Activated naive CD8-positive, alpha-beta T cell treated with anti-CD3 and anti-CD28 coated beads for 36 hours (primary cell): ENCODE measurements around the gene IL3. TPM values are rescaled to one million over a fixed set of nuclear protein-coding genes. Genes with fewer than 3 reads are reported as not detected.

Experiments used
- DNase-seq: peaks from one replicate; pipeline ENCODE4 v3.0.0; 2021
- H3K27ac Mint-ChIP-seq: one replicate; pipeline ENCODE4 v1.8.0; 2022; ENCODE audit warnings: mild to moderate bottlenecking, moderate library complexity, mixed read lengths
- H3K27me3 Mint-ChIP-seq: one replicate; pipeline ENCODE4 v1.8.0; 2022; ENCODE audit warnings: mild to moderate bottlenecking, mixed read lengths
- H3K36me3 Mint-ChIP-seq: one replicate; pipeline ENCODE4 v1.8.0; 2021; ENCODE audit warnings: mild to moderate bottlenecking, mixed read lengths
- H3K4me1 Mint-ChIP-seq: one replicate; pipeline ENCODE4 v1.8.0; 2021; ENCODE audit warnings: mixed read lengths
- H3K4me3 Mint-ChIP-seq: one replicate; pipeline ENCODE4 v1.8.0; 2022; ENCODE audit warnings: mild to moderate bottlenecking, moderate library complexity, mixed read lengths
- H3K9me3 Mint-ChIP-seq: one replicate; pipeline ENCODE4 v1.8.0; 2022; ENCODE audit warnings: mixed read lengths
- total RNA-seq, 2 experiments: library from RNA; stranded (reverse); gene quantifications; one replicate each; pipeline ENCODE4 v1.2.3, GENCODE V29; 2021

The IL3 gene
- total RNA-seq, 2 experiments from 2014 or later: 0.20 to 0.49 TPM

DNA sequence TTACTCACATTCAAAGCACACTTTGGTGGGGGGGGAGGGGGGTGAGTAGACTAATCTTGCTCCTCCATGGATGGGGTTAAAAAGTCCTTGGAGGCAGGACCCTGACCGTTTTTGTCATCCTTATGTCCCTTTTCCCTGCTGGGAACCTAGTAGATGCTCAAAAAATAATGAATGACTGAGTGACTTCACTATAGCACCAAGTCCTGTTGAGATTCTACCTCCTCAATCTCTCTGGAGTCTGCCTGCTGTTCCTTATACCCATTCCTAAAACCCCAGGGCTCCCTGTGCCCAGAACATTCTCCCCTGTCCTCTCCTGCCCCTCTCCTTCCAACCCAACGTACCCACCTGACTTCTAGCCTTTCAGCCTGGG lies 10.9 kb downstream of the IL3 start:
- Mint-ChIP-seq H3K4me1 (peaks cover 42% of the 10 kb centered on the region), H3K27ac (peak overlapping the region; percentile 76), H3K4me3 (no peak overlapping the region), H3K36me3 (peaks cover 18% of the 10 kb centered on the region), H3K27me3 (no peaks in the 10 kb centered on the region), H3K9me3 (no peaks in the 10 kb centered on the region)
- DNase-seq: no peak

DNA sequence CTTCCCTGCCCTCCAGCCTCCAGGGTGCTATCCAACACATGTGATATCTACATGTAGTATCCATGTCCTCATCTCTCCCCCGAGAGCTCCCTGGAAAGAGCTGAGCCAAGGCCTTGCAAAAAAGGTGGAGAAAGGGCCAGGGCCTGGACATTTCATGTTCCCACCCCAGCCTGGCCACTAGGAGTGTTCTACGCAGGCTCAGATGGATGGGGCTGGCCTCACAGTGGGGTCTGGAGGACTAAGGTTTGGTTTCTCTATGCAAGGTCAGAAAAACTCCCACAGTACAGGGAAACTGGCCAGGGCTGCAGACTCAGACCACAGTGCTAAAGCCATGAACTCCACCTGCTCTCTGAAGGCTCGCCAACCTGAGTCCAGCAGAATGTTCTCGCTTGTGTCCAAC lies 11.6 kb downstream of the IL3 start:
- Mint-ChIP-seq H3K4me3 (no peak overlapping the region), H3K27ac (no peak overlapping the region), H3K9me3 (no peaks in the 10 kb centered on the region), H3K27me3 (no peaks in the 10 kb centered on the region), H3K4me1 (peaks cover 45% of the 10 kb centered on the region), H3K36me3 (peaks cover 18% of the 10 kb centered on the region)
- no peak for DNase-seq

DNA sequence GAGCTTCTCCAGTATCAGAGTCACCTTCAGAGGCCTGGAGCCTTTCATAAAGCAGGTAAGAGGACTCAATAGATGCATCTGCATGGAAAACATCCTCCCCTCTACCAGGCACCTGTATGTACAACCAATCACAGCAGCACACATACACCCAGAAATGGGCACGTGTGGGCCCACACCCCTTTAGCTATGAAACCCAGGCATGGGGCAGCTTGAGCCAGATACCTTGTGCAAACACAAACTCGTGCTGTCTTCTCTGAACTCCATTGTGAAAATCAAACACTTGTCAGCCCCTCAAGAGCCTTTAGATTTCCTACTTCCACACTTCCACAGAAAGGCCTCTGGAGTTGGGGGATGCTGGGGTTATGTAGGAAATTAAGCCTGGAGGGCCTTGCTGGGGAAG lies 12.1 kb downstream of the IL3 start:
- H3K27me3 Mint-ChIP-seq: no peaks in the 10 kb centered on the region
- H3K4me1 Mint-ChIP-seq: peaks cover 49% of the 10 kb centered on the region
- no peaks in the 10 kb centered on the region for H3K9me3 Mint-ChIP-seq
- no peak for DNase-seq
- H3K27ac Mint-ChIP-seq: no peak overlapping the region
- H3K4me3 Mint-ChIP-seq: no peak overlapping the region
- peaks cover 18% of the 10 kb centered on the region for H3K36me3 Mint-ChIP-seq

DNA sequence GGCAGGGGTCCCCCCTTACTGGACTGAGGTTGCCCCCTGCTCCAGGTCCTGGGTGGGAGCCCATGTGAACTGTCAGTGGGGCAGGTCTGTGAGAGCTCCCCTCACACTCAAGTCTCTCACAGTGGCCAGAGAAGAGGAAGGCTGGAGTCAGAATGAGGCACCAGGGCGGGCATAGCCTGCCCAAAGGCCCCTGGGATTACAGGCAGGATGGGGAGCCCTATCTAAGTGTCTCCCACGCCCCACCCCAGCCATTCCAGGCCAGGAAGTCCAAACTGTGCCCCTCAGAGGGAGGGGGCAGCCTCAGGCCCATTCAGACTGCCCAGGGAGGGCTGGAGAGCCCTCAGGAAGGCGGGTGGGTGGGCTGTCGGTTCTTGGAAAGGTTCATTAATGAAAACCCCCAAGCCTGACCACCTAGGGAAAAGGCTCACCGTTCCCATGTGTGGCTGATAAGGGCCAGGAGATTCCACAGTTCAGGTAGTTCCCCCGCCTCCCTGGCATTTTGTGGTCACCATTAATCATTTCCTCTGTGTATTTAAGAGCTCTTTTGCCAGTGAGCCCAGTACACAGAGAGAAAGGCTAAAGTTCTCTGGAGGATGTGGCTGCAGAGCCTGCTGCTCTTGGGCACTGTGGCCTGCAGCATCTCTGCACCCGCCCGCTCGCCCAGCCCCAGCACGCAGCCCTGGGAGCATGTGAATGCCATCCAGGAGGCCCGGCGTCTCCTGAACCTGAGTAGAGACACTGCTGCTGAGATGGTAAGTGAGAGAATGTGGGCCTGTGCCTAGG lies 13.0 kb downstream of the IL3 start, which contains the start of gene CSF2:
CSF2 (plus strand) TSS at position 559 of the 783 bp plus-strand sequence; CDS start at position 594, 35 bp downstream.
- no peaks in the 10 kb centered on the region for H3K9me3 Mint-ChIP-seq
- H3K27me3 Mint-ChIP-seq: no peaks in the 10 kb centered on the region
- peaks cover 18% of the 10 kb centered on the region for H3K36me3 Mint-ChIP-seq
- H3K4me3 Mint-ChIP-seq: peak within 1 kb of the TSS; percentile 79
- DNase-seq: no peak
- H3K4me1 Mint-ChIP-seq: peaks cover 54% of the 10 kb centered on the region
- peak within 1 kb of the TSS; percentile 73 for H3K27ac Mint-ChIP-seq

DNA sequence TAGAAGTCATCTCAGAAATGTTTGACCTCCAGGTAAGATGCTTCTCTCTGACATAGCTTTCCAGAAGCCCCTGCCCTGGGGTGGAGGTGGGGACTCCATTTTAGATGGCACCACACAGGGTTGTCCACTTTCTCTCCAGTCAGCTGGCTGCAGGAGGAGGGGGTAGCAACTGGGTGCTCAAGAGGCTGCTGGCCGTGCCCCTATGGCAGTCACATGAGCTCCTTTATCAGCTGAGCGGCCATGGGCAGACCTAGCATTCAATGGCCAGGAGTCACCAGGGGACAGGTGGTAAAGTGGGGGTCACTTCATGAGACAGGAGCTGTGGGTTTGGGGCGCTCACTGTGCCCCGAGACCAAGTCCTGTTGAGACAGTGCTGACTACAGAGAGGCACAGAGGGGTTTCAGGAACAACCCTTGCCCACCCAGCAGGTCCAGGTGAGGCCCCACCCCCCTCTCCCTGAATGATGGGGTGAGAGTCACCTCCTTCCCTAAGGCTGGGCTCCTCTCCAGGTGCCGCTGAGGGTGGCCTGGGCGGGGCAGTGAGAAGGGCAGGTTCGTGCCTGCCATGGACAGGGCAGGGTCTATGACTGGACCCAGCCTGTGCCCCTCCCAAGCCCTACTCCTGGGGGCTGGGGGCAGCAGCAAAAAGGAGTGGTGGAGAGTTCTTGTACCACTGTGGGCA lies 13.8 kb downstream of the IL3 start:
- Mint-ChIP-seq H3K36me3 (peaks cover 18% of the 10 kb centered on the region), H3K27me3 (no peaks in the 10 kb centered on the region), H3K4me3 (peak overlapping the region; percentile 79), H3K27ac (peak overlapping the region; percentile 73), H3K9me3 (no peaks in the 10 kb centered on the region), H3K4me1 (peaks cover 58% of the 10 kb centered on the region)
- no peak for DNase-seq

DNA sequence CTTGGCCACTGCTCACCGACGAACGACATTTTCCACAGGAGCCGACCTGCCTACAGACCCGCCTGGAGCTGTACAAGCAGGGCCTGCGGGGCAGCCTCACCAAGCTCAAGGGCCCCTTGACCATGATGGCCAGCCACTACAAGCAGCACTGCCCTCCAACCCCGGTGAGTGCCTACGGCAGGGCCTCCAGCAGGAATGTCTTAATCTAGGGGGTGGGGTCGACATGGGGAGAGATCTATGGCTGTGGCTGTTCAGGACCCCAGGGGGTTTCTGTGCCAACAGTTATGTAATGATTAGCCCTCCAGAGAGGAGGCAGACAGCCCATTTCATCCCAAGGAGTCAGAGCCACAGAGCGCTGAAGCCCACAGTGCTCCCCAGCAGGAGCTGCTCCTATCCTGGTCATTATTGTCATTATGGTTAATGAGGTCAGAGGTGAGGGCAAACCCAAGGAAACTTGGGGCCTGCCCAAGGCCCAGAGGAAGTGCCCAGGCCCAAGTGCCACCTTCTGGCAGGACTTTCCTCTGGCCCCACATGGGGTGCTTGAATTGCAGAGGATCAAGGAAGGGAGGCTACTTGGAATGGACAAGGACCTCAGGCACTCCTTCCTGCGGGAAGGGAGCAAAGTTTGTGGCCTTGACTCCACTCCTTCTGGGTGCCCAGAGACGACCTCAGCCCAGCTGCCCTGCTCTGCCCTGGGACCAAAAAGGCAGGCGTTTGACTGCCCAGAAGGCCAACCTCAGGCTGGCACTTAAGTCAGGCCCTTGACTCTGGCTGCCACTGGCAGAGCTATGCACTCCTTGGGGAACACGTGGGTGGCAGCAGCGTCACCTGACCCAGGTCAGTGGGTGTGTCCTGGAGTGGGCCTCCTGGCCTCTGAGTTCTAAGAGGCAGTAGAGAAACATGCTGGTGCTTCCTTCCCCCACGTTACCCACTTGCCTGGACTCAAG lies 14.6 kb downstream of the IL3 start:
- H3K27ac Mint-ChIP-seq: peak overlapping the region; percentile 82
- H3K36me3 Mint-ChIP-seq: peaks cover 18% of the 10 kb centered on the region
- H3K27me3 Mint-ChIP-seq: no peaks in the 10 kb centered on the region
- no peaks in the 10 kb centered on the region for H3K9me3 Mint-ChIP-seq
- DNase-seq: peak; percentile 47
- H3K4me1 Mint-ChIP-seq: peaks cover 60% of the 10 kb centered on the region
- peak overlapping the region; percentile 79 for H3K4me3 Mint-ChIP-seq

DNA sequence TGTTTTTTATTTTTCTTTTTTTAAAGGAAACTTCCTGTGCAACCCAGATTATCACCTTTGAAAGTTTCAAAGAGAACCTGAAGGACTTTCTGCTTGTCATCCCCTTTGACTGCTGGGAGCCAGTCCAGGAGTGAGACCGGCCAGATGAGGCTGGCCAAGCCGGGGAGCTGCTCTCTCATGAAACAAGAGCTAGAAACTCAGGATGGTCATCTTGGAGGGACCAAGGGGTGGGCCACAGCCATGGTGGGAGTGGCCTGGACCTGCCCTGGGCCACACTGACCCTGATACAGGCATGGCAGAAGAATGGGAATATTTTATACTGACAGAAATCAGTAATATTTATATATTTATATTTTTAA lies 15.2 kb downstream of the IL3 start:
- Mint-ChIP-seq H3K27me3 (no peaks in the 10 kb centered on the region), H3K4me1 (peaks cover 53% of the 10 kb centered on the region), H3K4me3 (peak overlapping the region; percentile 79), H3K9me3 (no peaks in the 10 kb centered on the region), H3K27ac (peak overlapping the region; percentile 82), H3K36me3 (peaks cover 18% of the 10 kb centered on the region)
- DNase-seq: no peak

DNA sequence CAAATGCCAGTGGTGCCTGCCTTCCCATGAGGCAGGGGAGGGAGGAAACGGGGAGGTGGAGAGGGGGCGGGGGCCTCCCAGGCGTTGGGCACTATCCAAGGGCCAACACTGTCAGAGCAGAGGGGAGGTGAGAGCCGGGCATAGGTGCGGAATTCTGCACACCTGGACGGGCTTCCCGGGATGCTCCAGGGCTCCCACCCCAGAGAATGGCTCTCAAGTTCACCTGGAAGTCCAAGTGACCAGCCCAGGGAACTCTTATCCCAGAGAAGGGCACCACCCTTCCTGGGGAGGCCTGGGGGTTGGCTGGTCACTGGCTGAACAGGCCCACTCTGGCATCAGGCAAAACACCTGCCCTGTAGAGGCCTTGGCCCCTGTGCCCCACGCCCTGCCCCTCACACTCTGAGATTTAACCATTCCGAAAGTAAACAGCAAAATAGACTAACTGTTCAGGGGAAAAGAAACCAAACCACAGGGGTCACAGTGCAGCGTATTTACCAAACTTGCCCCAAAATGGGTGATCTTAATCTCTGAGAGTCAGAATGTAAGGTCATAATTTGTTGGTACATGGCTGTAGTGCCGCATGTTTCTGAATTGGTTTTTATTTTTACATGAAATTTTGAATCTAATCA lies 15.9 kb downstream of the IL3 start:
- H3K4me1 Mint-ChIP-seq: peaks cover 47% of the 10 kb centered on the region
- no peak for DNase-seq
- peaks cover 18% of the 10 kb centered on the region for H3K36me3 Mint-ChIP-seq
- peak overlapping the region; percentile 37 for H3K4me3 Mint-ChIP-seq
- no peaks in the 10 kb centered on the region for H3K27me3 Mint-ChIP-seq
- no peaks in the 10 kb centered on the region for H3K9me3 Mint-ChIP-seq
- H3K27ac Mint-ChIP-seq: peak overlapping the region; percentile 69

DNA sequence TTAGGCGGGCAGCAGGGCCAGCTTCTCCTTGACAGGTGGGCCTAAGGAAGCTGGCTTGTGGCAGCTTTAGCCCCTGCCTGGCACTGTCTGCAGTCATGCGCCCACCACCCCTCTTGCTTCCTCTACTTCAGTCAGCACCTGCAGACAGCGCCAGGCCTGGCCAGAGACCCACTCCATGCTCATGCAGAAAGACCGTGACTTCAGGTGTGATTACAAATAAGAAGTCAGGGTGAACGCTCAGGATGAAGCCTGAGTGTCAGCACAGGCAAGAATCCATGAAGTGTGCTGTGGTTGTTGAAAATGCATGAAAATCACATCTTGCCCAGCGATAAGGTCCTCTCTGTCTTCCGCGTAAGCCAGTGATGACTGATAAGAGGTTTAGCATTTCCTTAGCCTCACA lies 16.5 kb downstream of the IL3 start:
- DNase-seq: no peak
- H3K9me3 Mint-ChIP-seq: no peaks in the 10 kb centered on the region
- H3K27ac Mint-ChIP-seq: peak overlapping the region; percentile 69
- no peaks in the 10 kb centered on the region for H3K27me3 Mint-ChIP-seq
- H3K4me1 Mint-ChIP-seq: peaks cover 41% of the 10 kb centered on the region
- H3K4me3 Mint-ChIP-seq: peak overlapping the region; percentile 43
- H3K36me3 Mint-ChIP-seq: peaks cover 18% of the 10 kb centered on the region

DNA sequence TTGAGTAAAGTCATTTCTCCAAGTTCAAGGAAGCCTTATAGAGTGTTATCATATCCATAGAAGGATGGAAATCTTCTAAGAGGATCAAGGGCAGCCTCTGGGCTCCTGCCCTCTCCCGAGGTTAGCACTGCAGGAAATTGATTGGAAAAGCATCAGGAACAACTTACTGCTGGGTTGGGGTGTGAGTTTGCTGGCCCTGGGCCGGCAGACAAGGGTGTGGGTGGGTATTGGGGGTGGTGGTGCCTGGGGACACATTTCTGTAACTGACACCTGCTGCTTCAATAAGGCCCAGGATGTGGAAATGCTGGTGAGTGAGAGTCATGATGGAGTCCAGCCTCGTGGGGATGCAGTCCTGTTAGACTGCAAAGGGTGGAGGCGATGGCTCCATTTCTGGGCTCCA lies 18.6 kb downstream of the IL3 start:
- peaks cover 13% of the 10 kb centered on the region for H3K36me3 Mint-ChIP-seq
- H3K27me3 Mint-ChIP-seq: no peaks in the 10 kb centered on the region
- no peak overlapping the region for H3K4me3 Mint-ChIP-seq
- H3K27ac Mint-ChIP-seq: peak overlapping the region; percentile 72
- no peak for DNase-seq
- H3K4me1 Mint-ChIP-seq: peaks cover 43% of the 10 kb centered on the region
- H3K9me3 Mint-ChIP-seq: no peaks in the 10 kb centered on the region

DNA sequence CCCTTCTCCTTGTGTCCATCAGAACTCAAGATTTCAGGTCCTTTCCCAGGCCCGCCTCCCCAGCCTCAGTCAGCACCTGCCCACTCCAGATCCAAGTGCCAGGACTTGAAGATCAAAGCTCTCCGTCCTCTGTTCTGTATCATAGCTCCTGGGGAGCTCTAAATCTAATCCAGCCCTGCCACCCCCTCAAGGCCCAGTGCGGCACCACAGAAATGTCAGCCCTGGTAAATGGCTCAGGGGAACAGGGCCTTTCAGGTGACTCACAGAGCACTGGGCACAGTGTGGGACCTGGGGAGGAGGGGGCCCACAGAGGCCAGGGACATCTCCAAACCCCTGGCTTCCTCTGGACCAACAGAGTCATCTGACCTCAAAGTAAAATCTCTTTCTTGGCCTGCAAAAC lies 19.2 kb downstream of the IL3 start:
- Mint-ChIP-seq H3K36me3 (peaks cover 12% of the 10 kb centered on the region), H3K9me3 (no peaks in the 10 kb centered on the region), H3K4me3 (no peak overlapping the region), H3K4me1 (peaks cover 43% of the 10 kb centered on the region), H3K27me3 (no peaks in the 10 kb centered on the region), H3K27ac (no peak overlapping the region)
- no peak for DNase-seq

DNA sequence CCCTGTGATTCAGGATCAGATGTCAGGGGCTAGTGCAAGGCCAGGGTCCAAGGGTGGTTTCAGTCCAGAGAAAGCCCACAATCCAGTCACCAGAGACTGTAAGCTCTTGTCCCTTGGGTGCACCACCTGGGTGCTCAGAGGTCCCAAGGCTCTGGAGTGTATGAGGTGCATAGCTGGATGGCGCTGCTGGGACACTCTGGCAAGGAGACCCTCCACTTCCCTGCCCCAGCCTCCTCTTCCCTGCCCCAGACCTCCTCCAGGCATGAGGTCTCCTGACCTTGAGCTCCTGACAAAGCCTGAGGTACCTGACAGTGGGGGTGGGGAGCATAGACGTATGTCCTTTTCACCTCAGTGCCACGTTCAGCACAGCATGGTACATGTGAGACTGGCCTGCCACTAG lies 20.1 kb downstream of the IL3 start:
- no peak for DNase-seq
- no peak overlapping the region for H3K27ac Mint-ChIP-seq
- no peaks in the 10 kb centered on the region for H3K27me3 Mint-ChIP-seq
- H3K9me3 Mint-ChIP-seq: no peaks in the 10 kb centered on the region
- H3K4me3 Mint-ChIP-seq: no peak overlapping the region
- peaks cover 47% of the 10 kb centered on the region for H3K4me1 Mint-ChIP-seq
- H3K36me3 Mint-ChIP-seq: peaks cover 2% of the 10 kb centered on the region

DNA sequence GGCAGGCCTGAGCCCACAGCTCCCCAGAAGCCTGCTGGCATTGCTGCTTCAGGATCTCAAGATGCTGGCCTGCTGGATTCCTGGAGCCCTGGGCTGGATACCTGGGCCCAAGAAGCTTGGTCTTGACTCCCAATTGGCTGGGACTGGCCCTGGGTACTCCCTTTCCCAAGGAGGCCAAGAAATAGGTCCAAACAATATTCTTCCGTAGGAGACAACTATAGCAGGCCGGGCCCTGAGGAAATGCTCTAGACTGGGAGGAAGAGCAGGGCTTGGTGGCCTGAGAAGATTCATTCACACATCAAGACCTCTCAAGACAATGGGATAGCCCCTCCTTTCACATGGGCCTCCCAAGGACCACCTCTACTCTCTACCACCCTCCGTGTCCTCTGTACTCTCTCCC lies 21.0 kb downstream of the IL3 start:
- no peak for DNase-seq
- Mint-ChIP-seq H3K27ac (no peak overlapping the region), H3K9me3 (no peaks in the 10 kb centered on the region), H3K27me3 (no peaks in the 10 kb centered on the region), H3K36me3 (no peaks in the 10 kb centered on the region), H3K4me3 (no peak overlapping the region), H3K4me1 (peaks cover 46% of the 10 kb centered on the region)

DNA sequence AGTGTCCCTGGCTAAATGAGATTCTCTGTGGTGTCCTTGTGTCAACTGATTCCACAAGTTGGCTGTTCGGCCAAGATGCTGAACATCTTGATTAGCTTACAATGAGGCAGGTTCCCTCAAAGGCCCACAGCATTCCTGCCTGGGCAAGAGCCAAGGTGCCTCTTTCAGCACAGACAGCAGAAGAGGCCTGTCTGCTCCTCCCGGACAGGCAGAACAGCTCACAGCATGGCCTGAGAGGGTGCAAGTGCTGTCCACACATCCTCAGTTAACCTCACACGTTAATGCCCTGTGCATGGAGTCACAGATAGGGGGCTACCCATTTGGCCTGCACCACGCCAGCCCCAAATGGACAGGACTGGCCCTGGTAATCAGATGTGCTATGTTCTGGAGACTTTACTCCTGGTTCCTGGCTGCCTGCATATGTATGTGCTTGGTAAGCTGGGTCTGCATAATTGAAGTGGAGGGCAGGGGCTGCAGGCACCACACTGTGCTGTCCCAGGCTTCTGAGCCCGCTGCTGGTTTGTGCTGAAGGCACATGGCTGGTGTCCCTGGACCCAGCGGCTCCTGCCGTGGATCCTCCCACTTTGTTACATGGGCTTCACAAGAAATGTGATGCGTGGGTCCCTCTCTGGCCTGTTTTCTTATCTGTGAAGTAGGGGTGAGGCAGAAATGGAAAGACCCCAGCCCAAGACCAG lies 22.0 kb downstream of the IL3 start:
- Mint-ChIP-seq H3K36me3 (no peaks in the 10 kb centered on the region), H3K4me1 (peaks cover 38% of the 10 kb centered on the region), H3K27me3 (no peaks in the 10 kb centered on the region), H3K9me3 (no peaks in the 10 kb centered on the region), H3K27ac (peak overlapping the region; percentile 80), H3K4me3 (no peak overlapping the region)
- no peak for DNase-seq
